ENCODE data around the gene PUS7.
"Not testable (repeated sequence)": the region's sequence is repeated elsewhere in the genome, so short reads cannot be mapped to it uniquely, and the experiment has no call there.

PUS7 gene

GRCh38 chr7:105493923-105494315 is 28.2 kb downstream of the PUS7 start:
- no peak for DNase-seq

GRCh38 chr7:105493196-105493922 is 28.7 kb downstream of the PUS7 start:
- no peak for DNase-seq

DNA sequence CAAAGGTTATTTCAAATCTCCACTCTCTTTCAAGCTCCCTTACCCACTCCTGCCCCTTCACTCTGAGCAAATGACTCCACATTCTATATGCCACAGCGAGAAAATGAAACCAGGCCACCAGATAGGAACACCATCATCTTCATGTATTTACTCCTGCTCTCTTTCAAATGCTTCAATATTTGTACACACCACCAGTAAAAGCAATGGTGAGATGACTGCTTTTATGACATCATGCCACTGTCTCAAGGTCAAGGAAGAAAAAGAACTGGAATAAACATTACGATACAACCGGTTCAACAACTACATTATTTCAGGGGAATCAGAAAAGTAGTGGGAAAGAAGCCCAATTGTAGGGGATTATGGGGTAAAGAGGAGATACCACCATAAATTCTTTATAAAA is 32.7 kb downstream of the PUS7 start:
- no peak for DNase-seq

- DNase-seq: peak; percentile 20
Observed at GRCh38 chr7:105487579-105488571, 34.2 kb downstream of the PUS7 start.

GRCh38 chr7:105480931-105481330 is 41.1 kb downstream of the PUS7 start:
- DNase-seq: no peak

DNA sequence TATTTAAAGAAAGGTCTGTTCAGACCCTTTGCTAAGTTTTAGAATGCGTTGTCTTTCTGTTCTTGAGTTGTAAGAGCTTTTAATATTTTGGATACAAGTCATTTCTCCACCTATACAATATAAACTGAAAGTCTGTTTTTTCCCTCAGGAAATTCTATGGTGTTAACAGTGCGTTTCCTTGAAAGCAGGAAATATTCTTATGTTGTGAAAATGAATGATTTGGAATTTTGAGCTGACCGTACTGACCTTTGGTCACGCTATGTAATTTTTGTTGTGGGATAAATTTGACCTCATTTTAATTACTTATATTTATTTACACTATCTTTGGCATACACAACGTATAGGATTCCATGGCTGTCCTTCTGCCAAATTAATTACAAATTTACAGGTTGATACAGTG is 43.5 kb downstream of the PUS7 start:
- no peak for DNase-seq

- no peak for DNase-seq
Observed at GRCh38 chr7:105477908-105478307, 44.2 kb downstream of the PUS7 start.

GRCh38 chr7:105474045-105474444 is 48.0 kb downstream of the PUS7 start:
- DNase-seq: no peak

- DNase-seq: no peak
Observed at GRCh38 chr7:105473163-105473562, 48.9 kb downstream of the PUS7 start.

- DNase-seq: no peak
Observed at GRCh38 chr7:105470846-105471245, 51.2 kb downstream of the PUS7 start.

- no peak for DNase-seq
Observed at GRCh38 chr7:105470090-105470489, 52.0 kb downstream of the PUS7 start.

DNA sequence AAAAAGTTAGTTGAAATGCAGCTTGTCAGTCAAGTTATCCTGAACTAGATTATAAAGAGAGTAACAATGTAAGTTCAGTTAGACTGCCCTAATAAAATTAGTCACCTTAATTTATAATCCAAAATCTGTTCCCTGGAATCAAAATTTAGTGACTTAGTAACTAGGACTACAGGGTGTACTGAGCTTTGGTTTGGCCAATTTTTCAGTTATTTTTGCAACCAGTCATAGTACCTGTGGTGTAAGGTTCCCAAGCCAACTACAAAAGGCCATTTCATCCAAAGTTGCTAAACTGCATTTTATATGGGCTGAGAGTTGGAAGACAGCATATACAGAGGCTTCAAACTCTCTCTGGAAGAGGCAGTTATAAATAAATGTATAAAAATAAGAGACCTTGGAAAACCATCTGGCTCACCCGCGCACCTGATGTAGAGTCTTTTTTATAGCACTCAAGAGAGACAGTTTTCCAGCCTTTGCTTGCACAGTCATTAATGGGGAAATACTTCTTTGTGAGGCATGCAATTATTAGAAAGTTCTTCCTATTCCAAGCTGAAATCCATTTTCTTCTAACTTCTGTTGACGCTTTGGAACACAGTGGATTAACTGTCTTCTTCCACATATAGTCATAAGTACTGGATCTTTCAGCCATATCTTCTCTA is 59.2 kb downstream of the PUS7 start:
- no peak for DNase-seq

DNA sequence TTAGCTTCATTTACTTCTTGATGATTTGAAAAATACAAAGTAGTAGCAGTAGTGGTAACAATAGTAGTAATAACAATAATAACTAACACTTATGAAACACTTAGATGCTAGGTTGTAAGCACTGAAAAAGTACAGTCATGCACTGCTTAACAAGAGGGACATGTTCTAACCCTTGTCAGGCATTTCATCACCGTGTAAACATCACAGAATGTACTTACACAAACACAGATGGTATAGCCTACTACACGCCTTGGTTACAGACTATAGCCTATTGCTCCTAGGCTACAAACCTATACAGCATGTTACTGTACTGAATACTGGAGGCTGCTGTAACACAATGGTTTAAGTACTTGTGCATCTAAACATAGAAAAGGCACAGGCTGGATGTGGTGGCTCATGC is 60.6 kb downstream of the PUS7 start:
- DNase-seq: peak; percentile 9

GRCh38 chr7:105457619-105458225 is 64.3 kb downstream of the PUS7 start:
- DNase-seq: no peak

DNA sequence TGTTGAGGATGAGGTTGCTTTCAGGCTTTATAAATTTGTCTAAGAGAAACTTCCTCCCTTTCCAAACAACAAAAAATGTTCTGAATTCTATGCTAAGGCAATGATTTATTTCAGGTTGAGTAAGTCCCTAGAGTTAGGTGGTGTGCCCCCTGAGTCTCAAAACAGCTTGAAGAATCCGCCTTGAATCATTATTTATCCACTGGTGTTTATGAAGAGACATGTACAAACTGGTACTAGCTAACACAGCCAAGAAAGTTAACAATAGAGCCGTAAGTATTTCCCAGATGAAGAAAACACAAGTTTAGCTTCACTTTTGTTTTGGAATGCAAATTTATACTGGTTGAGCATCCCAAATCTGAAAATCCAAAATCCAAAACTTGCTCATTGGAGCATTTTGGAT is 67.2 kb downstream of the PUS7 start:
- no peak for DNase-seq

DNA sequence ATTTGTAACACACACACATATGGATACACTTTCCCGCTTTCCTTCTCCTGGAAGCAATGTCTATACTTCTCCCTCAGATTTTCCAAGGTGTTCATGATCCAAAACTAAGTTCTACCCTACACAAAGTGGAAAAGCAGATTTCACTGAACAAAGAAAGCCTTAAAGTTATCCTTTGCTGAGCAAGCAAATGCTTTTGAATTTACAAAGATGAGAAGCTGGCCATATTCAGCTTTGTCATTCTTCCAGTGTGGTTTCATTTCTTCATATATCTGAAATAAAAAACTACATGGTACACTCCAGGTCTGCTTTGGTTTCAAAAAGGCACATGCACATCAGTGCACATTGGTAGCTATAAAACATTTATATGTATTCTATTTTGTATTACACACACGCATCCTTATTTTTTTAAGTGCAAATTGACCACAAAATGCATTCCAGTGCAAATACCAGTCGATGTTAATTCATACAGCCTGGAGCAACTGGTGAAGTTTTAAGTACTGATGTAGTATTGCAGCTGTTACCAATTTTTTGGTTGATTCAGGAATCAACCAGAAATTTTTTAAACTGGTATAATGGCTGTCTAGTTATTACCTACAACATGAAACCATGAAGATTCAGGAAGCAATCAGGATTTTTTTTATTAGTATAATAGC is 67.8 kb downstream of the PUS7 start:
- no peak for DNase-seq

- peak; percentile 20 for DNase-seq
Observed at GRCh38 chr7:105452085-105452484, 70.0 kb downstream of the PUS7 start.

DNA sequence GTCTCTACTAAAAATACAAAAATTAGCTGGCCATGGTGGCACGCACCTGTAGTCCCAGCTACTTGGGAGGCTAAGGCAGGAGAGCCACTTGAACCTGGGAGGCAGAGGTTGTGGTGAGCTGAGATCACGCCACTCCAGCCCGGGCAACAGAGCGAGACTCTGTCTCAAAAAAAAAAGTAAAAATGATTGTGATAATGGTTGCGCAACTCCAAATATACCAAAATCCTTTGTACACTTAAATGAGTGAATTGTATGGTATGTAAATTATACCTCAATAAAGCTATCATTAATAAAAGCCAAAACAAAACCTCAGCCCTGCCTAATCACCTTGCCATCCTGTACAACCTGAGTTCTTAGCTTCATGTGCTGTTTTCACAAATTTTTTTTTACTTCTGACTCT is 71.2 kb downstream of the PUS7 start:
- DNase-seq: not testable (repeated sequence)

- no peak for DNase-seq
Observed at GRCh38 chr7:105450177-105450861, 71.8 kb downstream of the PUS7 start.

- DNase-seq: no peak
Observed at GRCh38 chr7:105448181-105448580, 73.9 kb downstream of the PUS7 start.

DNA sequence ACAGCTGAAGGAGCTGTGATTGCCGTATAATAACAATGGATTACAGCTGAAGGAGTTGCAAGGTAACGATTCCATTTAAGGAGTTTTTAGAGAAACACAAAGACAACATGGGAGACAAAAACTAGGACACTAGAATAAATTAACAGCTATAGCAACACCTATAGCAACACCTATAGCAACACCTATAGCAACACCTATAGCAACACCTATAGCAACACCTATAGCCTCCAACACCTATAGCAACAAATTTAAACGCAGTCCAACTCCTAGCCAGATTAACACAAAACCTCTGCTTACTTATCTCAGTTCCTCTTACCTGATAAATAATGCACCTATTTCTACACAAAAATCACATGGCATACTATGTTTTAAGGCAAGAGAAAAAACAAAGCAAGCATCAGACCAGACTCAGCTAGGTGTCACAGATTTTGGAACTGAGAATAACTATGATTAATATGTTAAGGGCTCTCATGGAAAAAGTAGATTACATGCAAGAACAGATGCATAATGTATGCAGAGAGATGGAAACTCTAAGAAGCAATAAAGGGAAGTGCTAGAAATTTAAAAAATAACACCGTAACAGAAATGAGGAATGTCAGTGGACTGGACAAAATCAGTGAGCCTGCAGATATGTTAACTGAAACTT is 77.6 kb downstream of the PUS7 start:
- no peak for DNase-seq

All from NCI-H69 (cell line).